IMR-90 (cell line): ENCODE data around the gene VEPH1. TPM values are rescaled to one million over a fixed set of nuclear protein-coding genes. Genes with fewer than 3 reads are reported as not detected.

Source experiments
- ATAC-seq: fragments of 200-7000 bp; cut with Tn5 transposase; 2 replicates; pipeline ENCODE4 v1.9.1; 2020; ENCODE audit warnings: low read depth, mild to moderate bottlenecking, moderate library complexity
- BruUV-seq: library from RNA; stranded (reverse); fragments of 400-500 nt; replicated peaks from 2 replicates; lab custom pipeline; 2021; lab: Mats Ljungman, UMichigan
- CTCF ChIA-PET: fragments of 300-600 bp; formaldehyde crosslinking; extraction: SDS; loops from one replicate; lab custom pipeline; 2021; ENCODE audit warnings: antibody characterized with exemption; lab: Yijun Ruan, JAX
- POLR2A ChIA-PET: fragments of 300-600 bp; sonication (Branson Sonifier 250); formaldehyde crosslinking; loops from one replicate; lab custom pipeline; 2022; ENCODE audit warnings: antibody characterized with exemption; ENCODE audit not compliant: unreplicated experiment; lab: Charles Lee
- DNase-seq: peaks from one replicate; pipeline ENCODE4 v3.0.0; 2013
- H2AFZ ChIP-seq: replicated peaks from 2 replicates; pipeline ENCODE3; 2013; ENCODE audit warnings: low read length, mild to moderate bottlenecking; ENCODE audit not compliant: poor library complexity
- H2AK5ac ChIP-seq: 2 replicates; pipeline ENCODE4 v1.6.1; 2013; ENCODE audit warnings: low read depth, low read length, inconsistent platforms
- H2AK9ac ChIP-seq: replicated peaks from 2 replicates; pipeline ENCODE3; 2013; ENCODE audit warnings: mild to moderate bottlenecking, low read depth, low read length, moderate library complexity; ENCODE audit not compliant: poor library complexity
- H2BK120ac ChIP-seq: 2 replicates; pipeline ENCODE4 v1.6.1; 2013; ENCODE audit warnings: low read depth, low read length, inconsistent platforms
- H2BK15ac ChIP-seq: 3 replicates; pipeline ENCODE4 v1.6.1; 2013; ENCODE audit warnings: low read depth, low read length, inconsistent platforms
- H2BK20ac ChIP-seq: 2 replicates; pipeline ENCODE4 v1.6.1; 2013; ENCODE audit warnings: low read depth, mild to moderate bottlenecking, inconsistent platforms, low read length, moderate library complexity
- H2BK5ac ChIP-seq: 2 replicates; pipeline ENCODE4 v1.6.1; 2013; ENCODE audit warnings: mild to moderate bottlenecking, low read depth, low read length, inconsistent platforms; ENCODE audit not compliant: poor library complexity, severe bottlenecking
- H3K14ac ChIP-seq: replicated peaks from 2 replicates; pipeline ENCODE4 v1.6.1; 2013; ENCODE audit warnings: low read depth, low read length, inconsistent platforms
- H3K18ac ChIP-seq: 2 replicates; pipeline ENCODE4 v1.6.1; 2013; ENCODE audit warnings: low read depth, low read length, control low read depth
- H3K23ac ChIP-seq: 2 replicates; pipeline ENCODE4 v1.6.1; 2013; ENCODE audit warnings: low read depth, low read length, inconsistent platforms
- H3K27ac ChIP-seq: 2 replicates; pipeline ENCODE4 v1.5.1; 2013; ENCODE audit warnings: mild to moderate bottlenecking, control low read depth, low read length; ENCODE audit not compliant: insufficient read depth
- H3K27me3 ChIP-seq: 2 replicates; pipeline ENCODE4 v1.6.1; 2013; ENCODE audit warnings: low read length; ENCODE audit not compliant: control insufficient read depth, insufficient read depth
- H3K36me3 ChIP-seq: 2 replicates; pipeline ENCODE4 v1.6.1; 2013; ENCODE audit warnings: low read length, mixed read lengths; ENCODE audit not compliant: control insufficient read depth, insufficient read depth
- H3K4ac ChIP-seq: 2 replicates; pipeline ENCODE4 v1.6.1; 2013; ENCODE audit warnings: low read depth, low read length, inconsistent platforms
- H3K4me1 ChIP-seq: 2 replicates; pipeline ENCODE4 v1.6.1; 2013; ENCODE audit warnings: low read length, mixed read lengths; ENCODE audit not compliant: control insufficient read depth, insufficient read depth
- H3K4me2 ChIP-seq: 2 replicates; pipeline ENCODE4 v1.6.1; 2013; ENCODE audit warnings: low read depth, mild to moderate bottlenecking, control low read depth, low read length, moderate library complexity
- H3K4me3 ChIP-seq: 2 replicates; pipeline ENCODE4 v1.5.1; 2013; ENCODE audit warnings: low read depth, mild to moderate bottlenecking, control low read depth, low read length, moderate library complexity; ENCODE audit not compliant: insufficient read depth
- H3K56ac ChIP-seq: 2 replicates; pipeline ENCODE4 v1.6.1; 2013; ENCODE audit warnings: low read length, inconsistent platforms; ENCODE audit not compliant: insufficient read depth; ENCODE audit errors: extremely low read depth
- H3K79me1 ChIP-seq, 2 experiments: 2 replicates each; pipeline ENCODE4 v1.6.1; 2013; ENCODE audit warnings: low read length in 2 of 2, inconsistent platforms in 1 of 2, low read depth in 1 of 2
- H3K9ac ChIP-seq: 2 replicates; pipeline ENCODE4 v1.6.1; 2013; ENCODE audit warnings: low read depth, low read length, control low read depth
- H3K9me1 ChIP-seq: 2 replicates; pipeline ENCODE4 v1.6.1; 2013; ENCODE audit warnings: low read length, inconsistent platforms; ENCODE audit not compliant: insufficient read depth
- H3K9me3 ChIP-seq: 2 replicates; pipeline ENCODE4 v1.6.1; 2013; ENCODE audit warnings: low read length; ENCODE audit not compliant: control insufficient read depth, insufficient read depth
- H4K20me1 ChIP-seq: 2 replicates; pipeline ENCODE4 v1.6.1; 2013; ENCODE audit warnings: low read length, inconsistent platforms; ENCODE audit not compliant: insufficient read depth
- H4K5ac ChIP-seq: 2 replicates; pipeline ENCODE4 v1.6.1; 2013; ENCODE audit warnings: mild to moderate bottlenecking, low read depth, low read length, control low read depth
- H4K8ac ChIP-seq, 2 experiments: 2 replicates each; pipeline ENCODE4 v1.6.1; 2013; ENCODE audit warnings: low read depth in 2 of 2, low read length in 2 of 2, control low read depth in 1 of 2, inconsistent platforms in 1 of 2
- H4K91ac ChIP-seq: 2 replicates; pipeline ENCODE4 v1.6.1; 2013; ENCODE audit warnings: low read depth, low read length, inconsistent platforms; ENCODE audit not compliant: insufficient read depth
- MAFK ChIP-seq: IDR thresholded peaks from 2 replicates; pipeline ENCODE4 v1.6.1; 2012; ENCODE audit warnings: low read depth, low read length, improper control_type of control experiment
- WGBS, 2 experiments: methylation state at CpG; one replicate each; pipeline versions ENCODE4 v1.1.5 to v1.1.7; 2013; ENCODE audit warnings: missing lambda C conversion rate in 2 of 2; ENCODE audit not compliant: insufficient read length in 1 of 2; ENCODE audit errors: extremely low coverage in 2 of 2; 5-methylcytosine and 5-hydroxymethylcytosine counted together
- dilution Hi-C: fragments of 300-500 bp; cut with HindIII; formaldehyde crosslinking; loops from one replicate; pipeline ENCODE4 v1.14.3; 2018; ENCODE audit warnings: low sequenced_read_pairs; ENCODE audit not compliant: unreplicated experiment
- in situ Hi-C: fragments of 300-500 bp; cut with MboI; formaldehyde crosslinking; loops from 3 replicates; pipeline ENCODE4 v1.14.3; 2019; ENCODE audit warnings: low sequenced_read_pairs, inconsistent platforms, mixed read lengths
- intact Hi-C: fragments of 100-400 bp; cut with micrococcal nuclease; formaldehyde crosslinking; loops from 2 replicates; pipeline ENCODE4 v1.10.0; 2022
- polyA plus RNA-seq, 3 experiments: library from polyadenylated mRNA; depleted of rRNA; stranded (reverse); fragments of >200 nt; gene quantifications; 2 replicates each; pipeline ENCODE4 v1.2.3, GENCODE V29; 2012; ENCODE audit warnings: low replicate concordance in 1 of 3
- total RNA-seq: library from RNA; depleted of rRNA; stranded (reverse); fragments of >200 nt; gene quantifications from 2 replicates; pipeline ENCODE4 v1.2.3, GENCODE V29; 2012

VEPH1 gene
- total and polyA plus RNA-seq, 2 of the 4 experiments (the other 2 are of a cell fraction): 30.5 to 130 TPM

DNA sequence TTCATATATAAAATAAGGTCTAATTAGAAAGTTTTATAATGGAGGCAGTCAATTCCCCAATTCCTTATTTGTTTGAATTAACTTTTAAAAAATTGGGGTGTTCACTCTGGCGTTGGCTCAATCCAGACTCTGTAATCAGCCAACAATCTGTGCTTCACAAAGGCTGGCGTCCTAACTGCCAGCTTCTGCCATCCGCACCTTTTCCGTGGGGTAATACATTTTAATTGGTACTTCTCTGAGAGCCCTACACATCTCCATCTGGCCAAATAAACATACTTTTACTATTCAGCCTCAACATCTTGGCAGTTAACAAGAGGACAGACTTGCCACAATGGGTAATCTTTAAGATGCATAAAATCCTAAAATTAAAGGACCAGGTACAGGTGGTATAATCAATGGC lies 218.1 kb downstream of the VEPH1 start:
- H3K56ac ChIP-seq: no peak overlapping the region
- no peaks in the 10 kb centered on the region for H3K9me3 ChIP-seq
- H3K4me3 ChIP-seq: no peak overlapping the region
- no peak overlapping the region for H3K4me2 ChIP-seq
- H3K4ac ChIP-seq: no peak overlapping the region
- no peak overlapping the region for H3K18ac ChIP-seq
- WGBS, 2 experiments: no CpG with 5 or more reads among the region's 4 CpGs
- H3K4me1 ChIP-seq: peaks cover 2% of the 10 kb centered on the region
- H3K9me1 ChIP-seq: peaks cover 8% of the 10 kb centered on the region
- no peaks in the 10 kb centered on the region for H3K79me1 ChIP-seq
- no peak overlapping the region for H4K8ac ChIP-seq
- no peak overlapping the region for H2BK20ac ChIP-seq
- H4K5ac ChIP-seq: no peak overlapping the region
- TF ChIP-seq MAFK: no peak
- no peak overlapping the region for H2BK5ac ChIP-seq
- no peak overlapping the region for H3K9ac ChIP-seq
- no peak overlapping the region; the same call in 1 of the 2 replicates for H2AK5ac ChIP-seq
- no peak overlapping the region for H2BK120ac ChIP-seq
- no peak overlapping the region for H2AFZ ChIP-seq
- ChIA-PET POLR2A (interaction anchor here (0.7 kb wide), 1 partner anchor 32 kb away, joined by 4 read pairs; no protein-coding TSS in a partner anchor), CTCF (no interaction called here)
- H4K91ac ChIP-seq: no peak overlapping the region
- no peak overlapping the region for H3K27ac ChIP-seq
- no peak overlapping the region for H2BK15ac ChIP-seq
- no peak overlapping the region for H3K14ac ChIP-seq
- BruUV-seq: no TSS peak
- H4K20me1 ChIP-seq: no peaks in the 10 kb centered on the region
- no peak overlapping the region for H3K23ac ChIP-seq
- dilution Hi-C loops: no loop called here
- DNase-seq (no peak), ATAC-seq (no peak)
- intact Hi-C loops: no loop called here
- H3K27me3 ChIP-seq: no peaks in the 10 kb centered on the region
- no peak overlapping the region for H2AK9ac ChIP-seq
- in situ Hi-C loops: no loop called here
- H3K36me3 ChIP-seq: no peaks in the 10 kb centered on the region
